GM10847 (cell line): ENCODE measurements around the gene CCSER1.

Experiments
- POLR2A ChIP-seq: IDR thresholded peaks from 2 replicates; pipeline ENCODE4 v1.6.1; 2011; ENCODE audit not compliant: insufficient read length; ENCODE audit errors: extremely low read depth

The CCSER1 gene

DNA sequence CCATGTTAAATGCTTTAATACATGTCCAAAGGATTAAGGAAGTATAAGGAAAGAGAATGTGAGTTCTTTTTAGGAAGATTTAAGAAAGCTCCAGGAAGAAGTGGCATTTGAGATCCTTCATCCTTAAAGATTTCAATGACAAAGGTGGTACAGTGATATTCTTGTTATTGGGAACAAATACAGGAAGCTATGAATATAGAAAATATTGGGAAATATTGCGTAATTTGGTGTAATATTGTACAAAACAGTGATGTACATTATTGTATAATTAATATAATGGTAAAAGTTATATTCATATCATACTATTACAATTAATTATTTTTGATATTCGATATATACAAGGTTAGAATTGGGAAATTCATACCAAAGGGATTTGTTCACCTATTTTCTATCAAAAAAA is 937.9 kb downstream of the CCSER1 start:
- no peak for TF ChIP-seq POLR2A

DNA sequence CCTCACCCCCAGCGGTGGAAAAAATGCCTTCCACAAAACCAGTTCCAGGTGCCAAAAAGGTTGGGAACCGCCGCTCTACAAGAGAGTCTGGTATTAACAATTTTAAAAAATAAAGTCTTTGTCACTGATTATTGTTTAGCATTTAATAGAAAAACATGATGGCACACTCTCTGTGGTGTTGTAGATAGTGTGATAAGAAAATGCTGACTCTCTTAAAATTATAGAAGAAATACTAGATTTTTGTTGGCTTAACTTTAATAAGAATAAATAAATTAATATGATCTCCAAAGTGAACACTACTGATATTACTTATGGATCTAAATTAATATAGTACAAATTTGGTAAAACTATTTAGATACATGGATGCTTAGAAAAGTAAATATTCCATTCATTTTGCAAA is 943.5 kb downstream of the CCSER1 start:
- no peak for TF ChIP-seq POLR2A

DNA sequence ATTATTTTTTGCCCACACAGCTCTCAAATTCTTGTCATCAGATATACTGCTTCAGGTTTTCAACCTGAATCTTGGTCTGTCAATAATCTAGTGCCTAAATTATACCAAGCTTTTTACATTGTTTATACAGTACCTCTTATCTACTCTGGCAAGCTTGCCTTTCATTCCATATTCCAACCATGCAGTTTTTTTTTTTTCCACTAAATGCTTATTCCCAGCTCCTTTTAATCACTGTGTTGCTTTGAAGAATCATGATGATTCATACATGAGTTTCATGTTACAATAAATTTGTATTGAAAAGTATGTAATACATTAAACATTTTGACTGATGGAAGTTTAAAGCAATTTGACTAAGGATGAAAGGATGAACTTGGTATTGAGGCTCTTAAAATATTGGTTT is 949.0 kb downstream of the CCSER1 start:
- no peak for TF ChIP-seq POLR2A

DNA sequence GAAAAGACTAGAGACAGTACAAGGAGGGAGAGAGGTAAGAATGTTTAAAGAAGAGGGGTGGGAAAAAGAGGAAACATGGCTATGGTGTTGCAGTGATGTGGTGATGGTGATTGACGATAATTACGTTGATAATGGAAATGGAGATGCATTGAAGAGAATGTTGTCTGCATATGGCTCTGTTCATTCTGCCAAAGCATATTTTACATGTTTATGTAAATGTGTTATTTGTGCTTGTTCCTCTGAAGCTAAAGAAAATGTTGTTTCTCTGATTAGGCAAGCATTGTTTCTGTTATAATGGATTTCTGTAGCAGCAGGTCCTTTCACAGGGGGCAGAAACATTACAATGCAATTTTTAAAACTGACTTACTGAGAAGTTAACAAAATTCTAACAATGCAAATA is 958.8 kb downstream of the CCSER1 start:
- no peak for TF ChIP-seq POLR2A

DNA sequence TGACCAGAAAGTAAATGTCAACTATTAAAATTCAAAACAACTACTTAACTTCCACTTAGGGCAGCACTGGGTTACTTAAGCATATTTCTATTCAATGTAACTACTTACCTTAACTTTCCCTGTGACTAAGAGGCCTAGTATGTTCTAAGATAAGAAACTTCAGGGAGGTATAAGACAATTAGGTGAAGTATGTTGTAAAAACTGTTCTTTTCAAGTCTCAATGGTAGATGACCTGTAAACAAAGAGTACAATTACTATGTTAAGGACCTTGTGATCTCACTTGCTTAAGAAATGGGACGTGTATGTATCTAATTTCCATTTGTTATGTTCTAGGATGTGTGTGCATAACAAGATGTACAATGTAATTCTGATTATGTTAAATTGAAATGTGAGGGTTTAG is 960.5 kb downstream of the CCSER1 start:
- TF ChIP-seq POLR2A = no peak

DNA sequence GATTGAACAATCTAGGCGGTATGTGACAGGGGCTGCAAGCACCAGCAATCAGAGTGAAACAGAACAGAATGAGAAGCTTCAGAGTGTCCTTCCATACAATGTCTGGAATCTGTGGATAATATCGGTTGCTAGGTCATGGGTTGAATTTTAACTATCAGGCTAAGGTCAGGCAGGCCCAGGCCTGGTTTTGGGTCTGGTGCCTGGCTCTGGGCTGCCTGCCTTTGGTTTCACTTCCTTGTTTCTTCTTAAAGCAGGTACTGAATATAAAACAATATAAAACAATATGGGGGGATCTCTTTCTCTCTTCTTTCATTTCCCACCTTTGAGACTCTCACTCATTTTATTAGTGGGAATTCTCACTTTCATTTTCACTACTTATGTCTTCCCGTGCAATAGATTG is 962.0 kb downstream of the CCSER1 start:
- TF ChIP-seq POLR2A = no peak

DNA sequence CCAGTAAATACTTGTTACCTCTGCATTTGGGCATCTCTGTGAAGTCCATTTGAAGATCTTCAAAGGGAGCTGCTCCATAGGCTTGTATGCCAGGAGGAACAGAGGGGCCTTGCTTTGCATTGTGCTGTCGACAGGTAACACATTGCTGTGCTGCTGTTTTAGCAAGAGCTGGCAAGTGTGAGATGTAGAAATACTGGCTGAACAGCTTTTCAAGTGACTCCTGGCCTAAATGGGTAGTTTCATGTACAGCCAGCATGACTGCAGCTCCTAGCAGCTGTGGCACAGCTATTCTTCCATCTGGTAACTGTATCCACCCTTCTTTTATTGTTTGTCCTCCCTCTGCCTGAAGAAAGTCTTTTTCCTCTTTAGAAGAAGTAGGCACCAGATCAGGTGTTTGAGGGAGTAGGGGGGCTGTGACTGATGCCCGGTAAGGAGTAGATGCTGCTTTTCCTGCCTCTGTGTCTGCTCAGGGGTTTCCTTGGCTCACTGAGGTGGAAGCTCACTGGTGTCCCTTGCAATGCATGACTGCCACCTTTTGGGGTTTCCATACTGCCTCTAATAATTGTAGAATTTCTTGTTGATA is 965.3 kb downstream of the CCSER1 start:
- no peak for TF ChIP-seq POLR2A

DNA sequence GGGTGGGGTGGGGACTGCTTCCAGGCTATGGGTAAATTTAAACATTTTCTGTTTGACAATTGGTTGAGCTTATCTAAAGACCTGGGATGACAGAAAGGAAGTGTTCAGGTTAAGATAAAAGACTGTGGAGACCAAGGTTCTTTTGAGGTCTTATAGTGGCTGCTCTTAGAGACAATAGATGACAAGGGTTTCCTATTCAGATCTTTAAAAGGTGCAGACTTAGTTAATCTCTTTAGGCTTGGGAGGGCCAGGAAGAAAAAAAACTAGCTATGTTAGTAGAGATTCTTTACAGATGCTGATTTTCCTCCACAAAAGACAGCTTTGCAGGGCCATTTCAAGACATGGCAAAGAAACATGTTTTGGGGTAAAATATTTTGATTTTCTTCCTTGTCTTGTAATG is 972.5 kb downstream of the CCSER1 start:
- TF ChIP-seq POLR2A = no peak

DNA sequence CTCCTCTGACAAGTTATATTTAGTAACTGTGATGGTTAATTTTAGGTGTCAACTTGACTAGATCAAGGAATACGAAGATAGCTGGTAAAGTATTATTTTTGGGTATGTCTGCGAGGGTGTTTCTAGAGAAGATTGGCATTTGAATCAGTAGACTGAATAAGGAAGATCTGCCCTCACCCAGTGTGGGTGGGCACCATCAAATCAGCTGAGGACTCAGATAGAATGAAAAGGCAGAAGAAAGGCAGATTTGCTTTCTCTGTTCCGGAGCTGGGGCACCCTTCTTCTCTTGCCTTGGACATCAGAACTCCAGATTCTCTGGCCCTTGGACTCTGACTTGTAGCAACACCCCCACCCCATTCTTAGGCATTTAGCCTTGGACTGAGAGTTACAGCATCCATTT is 981.6 kb downstream of the CCSER1 start:
- TF ChIP-seq POLR2A = no peak

DNA sequence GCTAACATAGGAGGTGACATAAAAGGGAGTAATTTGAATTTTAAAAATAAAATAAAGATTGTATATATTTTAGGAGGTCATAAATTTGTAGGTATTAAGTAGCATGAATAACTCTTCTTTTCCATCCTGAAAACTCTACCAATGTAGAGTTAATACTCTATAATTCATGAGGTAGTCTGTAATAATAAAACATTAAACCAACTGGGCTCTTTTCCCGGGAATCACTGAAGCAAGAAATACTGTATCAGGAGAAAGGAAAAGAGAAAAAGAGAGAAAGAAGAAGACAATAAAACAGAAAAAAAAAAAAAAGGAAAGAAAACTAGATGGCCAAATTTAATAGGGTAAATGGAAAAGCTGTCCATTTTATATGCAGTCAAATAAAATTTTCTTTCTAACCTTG is 984.4 kb downstream of the CCSER1 start:
- no peak for TF ChIP-seq POLR2A

DNA sequence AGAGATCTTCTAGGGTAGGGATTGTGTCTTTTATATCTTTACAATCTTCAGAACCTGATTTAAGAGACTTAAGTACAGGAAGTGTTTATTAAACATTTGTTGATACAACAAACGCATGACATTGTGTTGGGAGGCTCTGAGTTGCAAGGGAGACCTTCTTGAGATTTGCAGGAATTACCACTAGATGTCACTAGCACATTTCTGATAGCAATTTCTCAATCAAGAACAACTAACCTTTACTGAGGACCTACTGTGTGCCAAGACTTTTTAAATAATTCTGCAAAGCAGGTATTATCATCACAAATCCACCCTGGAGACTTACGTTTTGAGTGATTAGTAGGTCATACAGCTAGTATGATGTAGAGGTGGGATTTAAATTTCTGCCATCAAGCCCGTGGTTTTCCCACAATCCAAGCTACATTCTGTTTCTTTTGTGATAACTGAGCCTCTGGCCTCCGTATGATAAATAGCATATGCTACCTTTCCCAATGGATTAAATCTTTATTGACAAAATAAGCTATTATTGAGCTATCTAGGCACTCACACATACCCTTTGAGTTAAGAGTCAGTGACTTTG is 986.0 kb downstream of the CCSER1 start:
- TF ChIP-seq POLR2A = no peak

DNA sequence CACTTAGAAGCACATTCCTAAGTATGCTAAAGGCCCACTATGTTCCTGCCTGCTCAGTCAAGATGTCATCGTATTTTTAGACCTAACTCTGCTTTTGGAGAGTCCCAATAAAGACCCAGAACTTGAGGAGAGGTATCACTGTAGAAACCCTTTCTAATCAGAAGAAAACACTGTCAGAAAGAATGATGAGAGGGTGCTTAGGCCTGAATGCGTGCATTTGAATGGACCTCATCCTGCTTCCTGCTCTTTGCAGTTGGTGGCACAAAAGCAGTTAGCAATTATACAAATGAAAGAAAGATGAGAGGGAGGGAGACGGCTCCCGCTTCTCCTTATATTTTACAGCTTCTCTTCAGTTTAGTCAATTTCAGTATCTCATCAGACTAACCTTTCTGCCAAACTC is 987.2 kb downstream of the CCSER1 start:
- TF ChIP-seq POLR2A = no peak

DNA sequence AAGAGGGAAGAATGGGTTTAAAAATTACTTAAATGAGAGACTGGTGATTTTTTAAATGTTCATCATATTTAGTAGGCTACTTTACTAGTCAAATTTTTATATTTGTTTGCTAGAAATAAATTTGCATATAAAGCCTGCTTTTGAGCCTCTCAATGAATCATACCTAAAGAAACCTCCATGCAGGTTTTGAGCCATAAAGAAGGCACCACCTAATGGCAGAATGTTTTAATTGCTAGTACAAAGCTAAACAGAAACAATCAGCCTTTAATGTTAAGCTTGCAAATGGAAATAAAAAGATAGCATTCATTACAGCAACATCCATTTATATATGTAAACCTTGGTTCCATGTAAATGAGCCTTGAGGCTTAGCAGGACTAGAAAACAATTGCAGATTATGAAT is 989.7 kb downstream of the CCSER1 start:
- no peak for TF ChIP-seq POLR2A

DNA sequence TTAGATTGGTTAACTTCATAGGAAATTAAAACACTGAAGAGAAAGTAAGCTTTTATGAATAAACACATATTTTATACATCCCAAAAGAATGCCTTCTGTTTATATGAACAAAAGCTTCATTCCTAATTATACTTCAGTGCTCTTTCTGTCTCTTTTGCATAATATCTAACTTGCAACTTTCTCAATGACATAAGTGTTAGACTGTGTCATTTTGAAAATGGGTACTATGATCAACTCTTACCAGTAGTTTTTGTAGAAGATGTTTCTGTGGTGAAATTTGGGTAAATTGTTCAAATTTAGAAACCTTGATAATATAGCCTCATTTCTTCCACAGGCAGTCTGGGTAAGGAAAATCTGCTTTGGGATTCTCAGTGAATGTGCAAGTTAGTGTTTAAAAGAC is 991.4 kb downstream of the CCSER1 start:
- TF ChIP-seq POLR2A = no peak

DNA sequence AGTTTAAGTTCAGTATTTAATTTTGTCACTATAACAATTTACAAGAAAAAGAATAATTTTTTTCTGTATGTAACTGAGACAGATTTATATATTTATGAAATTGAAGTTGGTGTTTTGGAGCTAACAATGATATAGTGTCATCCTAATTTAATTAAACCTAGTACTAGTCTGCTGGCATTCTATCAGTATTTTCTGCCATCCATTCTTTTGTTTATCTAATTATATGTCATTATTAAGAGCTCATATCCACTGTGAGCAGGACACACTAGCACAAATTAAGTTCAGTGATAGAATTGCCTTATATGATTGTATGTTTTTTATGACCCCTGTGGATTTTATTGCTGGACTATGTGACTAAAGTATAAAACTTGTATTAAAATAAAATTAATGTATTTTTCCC is 996.5 kb downstream of the CCSER1 start:
- TF ChIP-seq POLR2A = no peak

DNA sequence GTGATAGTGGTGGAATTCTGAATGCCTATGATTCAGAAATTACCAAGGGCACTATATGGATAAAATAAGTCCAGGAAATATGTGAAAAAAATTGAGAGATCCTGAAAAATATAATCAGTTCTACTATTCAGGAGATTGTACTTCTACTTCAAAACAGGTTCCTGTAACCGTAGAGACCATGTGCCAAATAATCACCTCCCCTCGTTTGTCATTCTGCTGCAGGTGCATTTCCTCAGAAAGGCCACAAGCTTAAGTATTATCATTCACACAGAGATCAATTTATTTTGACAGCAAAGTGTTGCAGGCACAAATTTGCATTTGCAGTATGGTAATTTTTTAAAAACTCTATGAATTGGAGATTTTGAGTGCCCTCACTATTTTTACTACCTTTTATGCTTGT is 1000.0 kb downstream of the CCSER1 start:
- TF ChIP-seq POLR2A = no peak

DNA sequence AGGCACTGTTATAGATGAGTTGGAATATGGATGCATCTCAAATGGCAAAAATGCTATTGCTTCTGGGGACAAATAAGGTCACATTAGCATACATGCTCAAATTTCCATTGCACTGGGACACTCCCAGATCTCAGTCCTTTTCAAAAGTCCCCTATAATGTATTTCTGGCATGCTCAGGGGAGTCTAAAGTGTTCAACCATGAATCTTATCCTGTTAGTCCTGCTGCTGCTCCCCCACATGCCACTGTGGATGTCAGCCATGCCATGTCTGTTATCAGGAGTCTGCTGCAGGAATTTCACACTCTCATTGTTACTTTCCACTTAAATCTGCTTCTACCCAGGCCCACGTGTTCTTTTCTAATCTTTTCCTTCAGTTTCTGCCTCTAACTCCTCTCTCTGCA is 1000.6 kb downstream of the CCSER1 start:
- no peak for TF ChIP-seq POLR2A
